CD8-positive, alpha-beta memory T cell (primary cell): Measurements from ENCODE around the gene PPM1H. TPM values are rescaled to one million over a fixed set of nuclear protein-coding genes. Genes with fewer than 3 reads are reported as not detected.

ENCODE experiments used
- CTCF ChIA-PET: fragments of 350-600 bp; sonication (Branson Sonifier 250); formaldehyde crosslinking; loops from one replicate; lab custom pipeline; 2021; ENCODE audit warnings: antibody characterized with exemption; lab: Charles Lee
- POLR2A ChIA-PET: fragments of 350-600 bp; sonication (Branson Sonifier 250); formaldehyde crosslinking; loops from one replicate; lab custom pipeline; 2021; ENCODE audit warnings: antibody characterized with exemption; lab: Charles Lee
- DNase-seq, 5 donors: peaks; one replicate each; pipeline versions ENCODE4 v3.0.0 to v3.0.0-alpha.2; 2020 to 2022; ENCODE audit warnings: mixed read lengths in 1 of 5
- H3K27ac ChIP-seq: one replicate; pipeline ENCODE4 v1.7.0; 2013; ENCODE audit warnings: low read depth, mild to moderate bottlenecking, low read length, moderate library complexity
- H3K27me3 ChIP-seq: 2 replicates; pipeline ENCODE4 v1.7.0; 2013; ENCODE audit warnings: low read length, mild to moderate bottlenecking; ENCODE audit not compliant: insufficient read depth, poor library complexity, severe bottlenecking
- H3K36me3 ChIP-seq: 2 replicates; pipeline ENCODE4 v1.7.0; 2013; ENCODE audit warnings: mild to moderate bottlenecking, low read length, moderate library complexity; ENCODE audit not compliant: insufficient read depth
- H3K4me1 ChIP-seq: 2 replicates; pipeline ENCODE4 v1.7.0; 2013; ENCODE audit warnings: mild to moderate bottlenecking, low read length, moderate library complexity; ENCODE audit not compliant: insufficient read depth
- H3K4me3 ChIP-seq: 2 replicates; pipeline ENCODE4 v1.7.0; 2013; ENCODE audit warnings: mild to moderate bottlenecking, low read length
- H3K9me3 ChIP-seq: 2 replicates; pipeline ENCODE4 v1.7.0; 2013; ENCODE audit warnings: mild to moderate bottlenecking, low read length
- H3K27ac Mint-ChIP-seq, 8 donors: one replicate each; pipeline ENCODE4 v1.8.0; 2020 to 2021; ENCODE audit warnings: mixed read lengths in 8 of 8, mild to moderate bottlenecking in 6 of 8, inconsistent platforms in 3 of 8, moderate library complexity in 3 of 8
- H3K27me3 Mint-ChIP-seq, 2 donors: one replicate each; pipeline ENCODE4 v1.8.0; 2020 to 2021; ENCODE audit warnings: mixed read lengths in 2 of 2, mild to moderate bottlenecking in 1 of 2, moderate library complexity in 1 of 2
- H3K36me3 Mint-ChIP-seq, 3 donors: one replicate each; pipeline ENCODE4 v1.8.0; 2020 to 2021; ENCODE audit warnings: mixed read lengths in 3 of 3, inconsistent platforms in 1 of 3, mild to moderate bottlenecking in 1 of 3
- H3K4me1 Mint-ChIP-seq, 3 donors: one replicate each; pipeline ENCODE4 v1.8.0; 2020 to 2021; ENCODE audit warnings: mixed read lengths in 3 of 3, inconsistent platforms in 1 of 3, mild to moderate bottlenecking in 1 of 3
- H3K4me3 Mint-ChIP-seq, 7 donors: one replicate each; pipeline ENCODE4 v1.8.0; 2020 to 2021; ENCODE audit warnings: mixed read lengths in 7 of 7, mild to moderate bottlenecking in 6 of 7, moderate library complexity in 4 of 7, inconsistent platforms in 2 of 7
- H3K9me3 Mint-ChIP-seq, 5 donors: one replicate each; pipeline ENCODE4 v1.8.0; 2020 to 2022; ENCODE audit warnings: mixed read lengths in 5 of 5, mild to moderate bottlenecking in 3 of 5, moderate library complexity in 2 of 5, inconsistent platforms in 1 of 5
- polyA plus RNA-seq: library from polyadenylated mRNA; unstranded; fragments of 300-500 nt; fragmentation: Illumina TruSeq; gene quantifications from one replicate; pipeline ENCODE4 v1.2.3, GENCODE V29; 2021
- total RNA-seq, 2 experiments: library from RNA; stranded (reverse); gene quantifications; one replicate each; pipeline ENCODE4 v1.2.3, GENCODE V29; 2021

Gene PPM1H
- total and polyA plus RNA-seq, 3 experiments from 2014 or later = 0.13 TPM; not detected in 1

GRCh38 chr12:62632411-62632918 is 302.5 kb downstream of the PPM1H start:
- Mint-ChIP-seq H3K27ac (peak overlapping the region in 1 of 8 donors; percentile 24), H3K27me3 (peaks cover 60 to 85% of the 10 kb centered on the region in 2 donors), H3K9me3 (peaks cover 0 to 2% (median 0%) of the 10 kb centered on the region in 5 donors), H3K4me3 (peak overlapping the region; percentile 63 to 88 (median 83)), H3K36me3 (peaks cover 0 to 6% (median 0%) of the 10 kb centered on the region in 3 donors), H3K4me1 (peaks cover 5 to 18% (median 17%) of the 10 kb centered on the region in 3 donors)
- Histone ChIP-seq H3K27ac (no peak overlapping the region), H3K4me3 (peak overlapping the region; percentile 25), H3K36me3 (no peaks in the 10 kb centered on the region), H3K9me3 (no peaks in the 10 kb centered on the region), H3K27me3 (peaks cover 28% of the 10 kb centered on the region), H3K4me1 (peaks cover 7% of the 10 kb centered on the region)
- ChIA-PET CTCF (interaction anchor here (1.4 kb wide), 1 partner anchor 26 kb away, joined by 3 read pairs; no protein-coding TSS in a partner anchor), POLR2A (interaction anchor here (1.1 kb wide), 1 partner anchor 29 kb away, joined by 3 read pairs; no protein-coding TSS in a partner anchor)
- peak in 1 of 5 donors; percentile 3 for DNase-seq

- no peaks in the 10 kb centered on the region for H3K9me3 ChIP-seq
- CTCF ChIA-PET = interaction anchor here (1.4 kb wide), 1 partner anchor 25 kb away, joined by 3 read pairs; no protein-coding TSS in a partner anchor
- H3K27ac ChIP-seq = no peak overlapping the region
- peaks cover 28% of the 10 kb centered on the region for H3K27me3 ChIP-seq
- Mint-ChIP-seq H3K4me1 (peaks cover 5 to 18% (median 17%) of the 10 kb centered on the region in 3 donors), H3K36me3 (peaks cover 0 to 6% (median 0%) of the 10 kb centered on the region in 3 donors), H3K9me3 (peaks cover 0 to 2% (median 0%) of the 10 kb centered on the region in 5 donors), H3K4me3 (peak overlapping the region; percentile 63 to 88 (median 83)), H3K27me3 (peaks cover 56 to 87% of the 10 kb centered on the region in 2 donors), H3K27ac (peak overlapping the region in 2 of 8 donors; percentile 12 to 22)
- H3K4me1 ChIP-seq = peaks cover 7% of the 10 kb centered on the region
- no peaks in the 10 kb centered on the region for H3K36me3 ChIP-seq
- H3K4me3 ChIP-seq = peak overlapping the region; percentile 25
- POLR2A ChIA-PET = interaction anchor here (1.1 kb wide), 1 partner anchor 29 kb away, joined by 3 read pairs; no protein-coding TSS in a partner anchor
- peak in 2 of 5 donors; percentile 7 to 20 for DNase-seq
These were observed 303.2 kb downstream of the PPM1H start for GRCh38 chr12:62631471-62632410.

GRCh38 chr12:62629971-62630739 is 304.8 kb downstream of the PPM1H start:
- Mint-ChIP-seq H3K4me1 (peaks cover 5 to 18% (median 17%) of the 10 kb centered on the region in 3 donors), H3K4me3 (no peak overlapping the region), H3K27ac (no peak overlapping the region), H3K36me3 (peaks cover 0 to 2% (median 0%) of the 10 kb centered on the region in 3 donors), H3K27me3 (peaks cover 53 to 75% of the 10 kb centered on the region in 2 donors), H3K9me3 (peaks cover 0 to 2% (median 0%) of the 10 kb centered on the region in 5 donors)
- ChIA-PET CTCF (no interaction called here), POLR2A (no interaction called here)
- Histone ChIP-seq H3K4me3 (no peak overlapping the region), H3K36me3 (no peaks in the 10 kb centered on the region), H3K4me1 (peaks cover 7% of the 10 kb centered on the region), H3K27me3 (peaks cover 28% of the 10 kb centered on the region), H3K9me3 (no peaks in the 10 kb centered on the region), H3K27ac (no peak overlapping the region)
- no peak for DNase-seq

GRCh38 chr12:62629413-62629812 is 305.5 kb downstream of the PPM1H start:
- ChIA-PET POLR2A (no interaction called here), CTCF (no interaction called here)
- Mint-ChIP-seq H3K27ac (peak overlapping the region in 1 of 8 donors; percentile 38), H3K27me3 (peaks cover 53 to 70% of the 10 kb centered on the region in 2 donors), H3K4me3 (no peak overlapping the region), H3K9me3 (peaks cover 0 to 2% (median 0%) of the 10 kb centered on the region in 5 donors), H3K4me1 (peaks cover 5 to 18% (median 17%) of the 10 kb centered on the region in 3 donors), H3K36me3 (no peaks in the 10 kb centered on the region)
- no peak for DNase-seq
- Histone ChIP-seq H3K27ac (no peak overlapping the region), H3K27me3 (peaks cover 28% of the 10 kb centered on the region), H3K4me3 (no peak overlapping the region), H3K36me3 (no peaks in the 10 kb centered on the region), H3K9me3 (no peaks in the 10 kb centered on the region), H3K4me1 (peaks cover 7% of the 10 kb centered on the region)

GRCh38 chr12:62627181-62627580 is 307.8 kb downstream of the PPM1H start:
- H3K4me3 ChIP-seq = no peak overlapping the region
- CTCF ChIA-PET = interaction anchor here (1.0 kb wide), 1 partner anchor 11 kb away, joined by 3 read pairs; no protein-coding TSS in a partner anchor
- POLR2A ChIA-PET = no interaction called here

GRCh38 chr12:62625228-62625627 is 309.7 kb downstream of the PPM1H start:
- no peaks in the 10 kb centered on the region for H3K9me3 Mint-ChIP-seq
- H3K4me3 Mint-ChIP-seq = no peak overlapping the region
- Histone ChIP-seq H3K36me3 (no peaks in the 10 kb centered on the region), H3K27ac (no peak overlapping the region), H3K4me3 (no peak overlapping the region), H3K9me3 (no peaks in the 10 kb centered on the region), H3K27me3 (peaks cover 4% of the 10 kb centered on the region), H3K4me1 (no peaks in the 10 kb centered on the region)
- DNase-seq = no peak
- no peak overlapping the region for H3K27ac Mint-ChIP-seq
- ChIA-PET POLR2A (no interaction called here), CTCF (interaction anchor here (1.1 to 1.2 kb wide), 2 partner anchors 10 to 23 kb away, joined by 3 read pairs; no protein-coding TSS in a partner anchor)
- no peaks in the 10 kb centered on the region for H3K36me3 Mint-ChIP-seq
- no peaks in the 10 kb centered on the region for H3K4me1 Mint-ChIP-seq
- H3K27me3 Mint-ChIP-seq = peaks cover 19 to 32% of the 10 kb centered on the region in 2 donors

More at GRCh38 chr12:62627181-62627580, 307.8 kb downstream of the PPM1H start:
- Histone ChIP-seq H3K27ac (no peak overlapping the region), H3K4me1 (peaks cover 7% of the 10 kb centered on the region), H3K9me3 (no peaks in the 10 kb centered on the region), H3K27me3 (peaks cover 17% of the 10 kb centered on the region), H3K36me3 (no peaks in the 10 kb centered on the region)
- Mint-ChIP-seq H3K36me3 (no peaks in the 10 kb centered on the region), H3K27ac (no peak overlapping the region), H3K4me3 (no peak overlapping the region), H3K4me1 (peaks cover 3 to 9% (median 8%) of the 10 kb centered on the region in 3 donors), H3K9me3 (no peaks in the 10 kb centered on the region), H3K27me3 (peaks cover 35 to 50% of the 10 kb centered on the region in 2 donors)
- no peak for DNase-seq

GRCh38 chr12:62622177-62622576 is 312.8 kb downstream of the PPM1H start:
- Histone ChIP-seq H3K36me3 (no peaks in the 10 kb centered on the region), H3K9me3 (no peaks in the 10 kb centered on the region), H3K4me3 (no peak overlapping the region), H3K27me3 (no peaks in the 10 kb centered on the region), H3K27ac (no peak overlapping the region), H3K4me1 (no peaks in the 10 kb centered on the region)
- Mint-ChIP-seq H3K9me3 (no peaks in the 10 kb centered on the region), H3K27me3 (peaks cover 6 to 7% of the 10 kb centered on the region in 2 donors), H3K4me1 (no peaks in the 10 kb centered on the region), H3K36me3 (no peaks in the 10 kb centered on the region), H3K4me3 (peak overlapping the region in 1 of 7 donors; percentile 81), H3K27ac (no peak overlapping the region)
- DNase-seq = no peak
- ChIA-PET POLR2A (no interaction called here), CTCF (no interaction called here)
